Measurements from ENCODE around the gene ADGRB2. TPM values are rescaled to one million over a fixed set of nuclear protein-coding genes. Genes with fewer than 3 reads are reported as not detected.
A peak's percentile ranks its signal among the peaks of the same experiment; 100 is the strongest.

The ADGRB2 gene
- total RNA-seq, 2 experiments from 2014 or later, result 4.0 to 11.4 TPM

DNA sequence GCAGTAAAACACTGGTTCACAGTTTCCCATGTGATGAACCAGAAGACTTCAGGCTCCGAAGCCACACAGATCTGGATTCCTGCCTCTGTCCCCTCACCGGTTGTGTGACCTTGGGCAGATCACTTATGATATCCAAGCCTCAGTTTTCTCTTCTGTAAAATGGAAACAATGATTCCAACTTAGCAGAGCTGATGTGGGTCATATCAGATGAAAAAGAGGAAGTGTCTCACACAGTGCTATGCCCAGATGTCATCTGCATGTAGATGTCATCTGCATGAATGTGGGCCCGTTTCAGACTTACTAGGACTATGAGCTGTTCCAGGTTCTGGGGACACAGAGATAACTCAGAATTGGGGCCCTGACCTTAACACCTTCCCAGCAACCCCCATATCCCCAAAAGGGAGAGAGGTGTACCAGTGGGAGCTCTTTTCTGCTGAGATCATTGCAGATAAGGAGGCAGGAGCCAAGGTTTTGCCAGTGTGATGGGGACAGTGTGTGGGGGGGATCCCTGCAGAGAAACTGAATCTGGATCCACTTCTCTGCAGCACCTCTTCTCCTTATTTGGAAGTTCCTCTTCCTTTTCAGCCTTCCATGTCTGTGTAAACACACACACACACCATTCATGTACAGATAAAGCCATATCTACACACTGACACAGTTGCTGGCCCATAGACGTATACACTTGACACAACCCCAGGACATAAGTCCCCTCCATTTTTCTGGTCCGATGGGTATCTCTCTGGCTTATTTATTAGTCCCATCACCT lies 5.0 kb upstream of the ADGRB2 start:
- Histone ChIP-seq H3K4me3 (ENCODE audit: low read depth, low read length, poor library complexity, severe bottlenecking) (no peak overlapping the region), H3K9me3 (ENCODE audit: low read length) (no peaks in the 10 kb centered on the region), H3K4me2 (ENCODE audit: low read length) (peak overlapping the region; percentile 35; the same call in 1 of the 2 replicates), H4K20me1 (ENCODE audit: insufficient read depth, low read length) (no peaks in the 10 kb centered on the region), H3K9me2 (ENCODE audit: insufficient read depth, low read length) (no peaks in the 10 kb centered on the region), H3K79me2 (ENCODE audit: insufficient read depth, low read depth, low read length) (no peaks in the 10 kb centered on the region), H3K4me1 (ENCODE audit: insufficient read depth, low read length, poor library complexity, severe bottlenecking) (peaks cover 51% of the 10 kb centered on the region), H3K36me3 (ENCODE audit: insufficient read depth, low read length) (no peaks in the 10 kb centered on the region), H2AFZ (ENCODE audit: low read length) (peak overlapping the region; percentile 28; the same call in 1 of the 2 replicates), H3K27ac (ENCODE audit: low read depth, low read length, poor library complexity, severe bottlenecking) (peak overlapping the region; percentile 32)
- ChIA-PET CTCF (ENCODE audit: unreplicated experiment) (interaction anchor here (0.6 to 0.9 kb wide), 2 partner anchors 16 to 25 kb away, joined by 3 to 5 read pairs; no protein-coding TSS in a partner anchor), POLR2A (interaction anchor here (1.0 to 1.2 kb wide), 2 partner anchors 15 to 20 kb away, joined by 3 to 5 read pairs; no protein-coding TSS in a partner anchor)
- intact Hi-C loops (cut with micrococcal nuclease; ENCODE audit: unreplicated experiment), result no loop called here
- BruUV-seq (replicated peaks), result no TSS peak
- DNase-seq (ENCODE audit: low spot score), result peak; percentile 75
- TF ChIP-seq, protein P1, sequence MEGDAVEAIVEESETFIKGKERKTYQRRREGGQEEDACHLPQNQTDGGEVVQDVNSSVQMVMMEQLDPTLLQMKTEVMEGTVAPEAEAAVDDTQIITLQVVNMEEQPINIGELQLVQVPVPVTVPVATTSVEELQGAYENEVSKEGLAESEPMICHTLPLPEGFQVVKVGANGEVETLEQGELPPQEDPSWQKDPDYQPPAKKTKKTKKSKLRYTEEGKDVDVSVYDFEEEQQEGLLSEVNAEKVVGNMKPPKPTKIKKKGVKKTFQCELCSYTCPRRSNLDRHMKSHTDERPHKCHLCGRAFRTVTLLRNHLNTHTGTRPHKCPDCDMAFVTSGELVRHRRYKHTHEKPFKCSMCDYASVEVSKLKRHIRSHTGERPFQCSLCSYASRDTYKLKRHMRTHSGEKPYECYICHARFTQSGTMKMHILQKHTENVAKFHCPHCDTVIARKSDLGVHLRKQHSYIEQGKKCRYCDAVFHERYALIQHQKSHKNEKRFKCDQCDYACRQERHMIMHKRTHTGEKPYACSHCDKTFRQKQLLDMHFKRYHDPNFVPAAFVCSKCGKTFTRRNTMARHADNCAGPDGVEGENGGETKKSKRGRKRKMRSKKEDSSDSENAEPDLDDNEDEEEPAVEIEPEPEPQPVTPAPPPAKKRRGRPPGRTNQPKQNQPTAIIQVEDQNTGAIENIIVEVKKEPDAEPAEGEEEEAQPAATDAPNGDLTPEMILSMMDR (conservative IDR thresholded peaks at IDR 0.05; ENCODE audit: low read length), result no peak
- TF ChIP-seq EZH2phosphoT487 (IDR thresholded peaks at IDR 0.05; ENCODE audit: borderline replicate concordance, low read depth, low read length), result no peak

DNA sequence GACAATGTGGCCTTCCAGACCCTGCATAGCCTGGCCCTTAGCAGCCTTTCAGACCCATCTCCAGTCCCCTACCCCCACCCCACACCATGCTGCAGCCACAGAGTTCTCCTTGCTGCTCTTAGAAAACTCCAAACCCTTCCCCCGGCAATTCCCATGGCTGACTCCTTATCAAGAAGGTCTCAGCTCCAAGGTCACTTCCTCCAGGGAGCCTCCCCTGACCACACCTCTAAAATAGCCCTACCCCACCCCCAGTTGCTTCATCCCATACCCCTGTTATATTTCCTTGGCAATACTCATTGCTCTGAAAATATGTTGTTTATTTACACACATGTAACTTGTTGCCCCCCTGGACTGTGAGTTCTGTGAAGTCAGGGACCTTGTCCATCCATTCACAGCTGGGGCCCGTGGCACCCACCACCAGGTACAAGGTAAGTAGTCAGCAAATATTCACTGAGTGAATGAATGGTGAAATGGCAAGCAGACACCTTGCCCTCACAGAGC lies 4.3 kb upstream of the ADGRB2 start:
- H3K79me2 ChIP-seq (ENCODE audit: insufficient read depth, low read depth, low read length), result no peaks in the 10 kb centered on the region
- TF ChIP-seq EZH2phosphoT487 (IDR thresholded peaks at IDR 0.05; ENCODE audit: borderline replicate concordance, low read depth, low read length), result no peak
- TF ChIP-seq, protein P1 (conservative IDR thresholded peaks at IDR 0.05; ENCODE audit: low read length), result no peak
- no TSS peak for BruUV-seq (replicated peaks)

More for the DNA sequence above, 4.3 kb upstream of the ADGRB2 start:
- no peak for DNase-seq (ENCODE audit: low spot score)
- ChIA-PET POLR2A (interaction anchor here (1.0 to 1.2 kb wide), 2 partner anchors 16 to 21 kb away, joined by 3 to 5 read pairs; no protein-coding TSS in a partner anchor), CTCF (ENCODE audit: unreplicated experiment) (interaction anchor here (0.9 kb wide), 1 partner anchor 17 kb away, joined by 3 read pairs; no protein-coding TSS in a partner anchor)
- no peaks in the 10 kb centered on the region for H4K20me1 ChIP-seq (ENCODE audit: insufficient read depth, low read length)
- peak overlapping the region; percentile 35; the same call in 1 of the 2 replicates for H3K4me2 ChIP-seq (ENCODE audit: low read length)
- no peak overlapping the region for H3K4me3 ChIP-seq (ENCODE audit: low read depth, low read length, poor library complexity, severe bottlenecking)
- no peak overlapping the region for H2AFZ ChIP-seq (ENCODE audit: low read length)
- intact Hi-C loops (cut with micrococcal nuclease; ENCODE audit: unreplicated experiment), result no loop called here
- H3K9me2 ChIP-seq (ENCODE audit: insufficient read depth, low read length), result no peaks in the 10 kb centered on the region
- H3K4me1 ChIP-seq (ENCODE audit: insufficient read depth, low read length, poor library complexity, severe bottlenecking), result peaks cover 54% of the 10 kb centered on the region
- H3K9me3 ChIP-seq (ENCODE audit: low read length), result no peaks in the 10 kb centered on the region
- peak overlapping the region; percentile 32 for H3K27ac ChIP-seq (ENCODE audit: low read depth, low read length, poor library complexity, severe bottlenecking)
- no peaks in the 10 kb centered on the region for H3K36me3 ChIP-seq (ENCODE audit: insufficient read depth, low read length)

Data from OCI-LY7 (cell line).